Stomach (tissue), 4 donors: Measurements from ENCODE around the gene CCDC12.

Experiments
- CTCF ChIP-seq, 7 experiments: fragments of 450-650 bp in 4 of 7; fragments of 200-600 bp in 3 of 7; sonication (generic) in 3 of 7; IDR thresholded peaks; one replicate each; pipeline ENCODE4 v1.5.1; 2016 to 2019; ENCODE audit warnings: antibody characterized with exemption in 7 of 7, control low read depth in 2 of 7, mild to moderate bottlenecking in 1 of 7
- EP300 ChIP-seq: sonication (generic); formaldehyde crosslinking; IDR thresholded peaks from one replicate; pipeline ENCODE4 v1.6.1; 2017; ENCODE audit warnings: antibody characterized with exemption
- POLR2A ChIP-seq, 4 donors: fragments of 450-650 bp; IDR thresholded peaks; one replicate each; pipeline ENCODE4 v1.6.1; 2016; ENCODE audit warnings: antibody characterized with exemption in 4 of 4, control low read depth in 2 of 4, mild to moderate bottlenecking in 1 of 4, moderate library complexity in 1 of 4
- POLR2AphosphoS5 ChIP-seq, 3 donors: sonication (generic); formaldehyde crosslinking; IDR thresholded peaks; one replicate each; pipeline ENCODE4 v1.6.1; 2016; ENCODE audit warnings: antibody characterized with exemption in 3 of 3

- TF ChIP-seq CTCF (IDR thresholded peaks at IDR 0.05) (no peak), EP300 (no peak), POLR2A (IDR thresholded peaks at IDR 0.05) (no peak), POLR2AphosphoS5 (IDR thresholded peaks at IDR 0.05) (no peak)
Observed at GRCh38 chr3:46902188-46902631, 74.3 kb downstream of the CCDC12 start.
